ENCODE data around the gene KCNA3. TPM values are rescaled to one million over a fixed set of nuclear protein-coding genes. Genes with fewer than 3 reads are reported as not detected.
"Not testable (repeated sequence)": the region's sequence is repeated elsewhere in the genome, so short reads cannot be mapped to it uniquely, and the experiment has no call there.

The KCNA3 gene
- total and polyA plus RNA-seq, 8 donors, result 0.08 to 1.2 (median 0.57) TPM

DNA sequence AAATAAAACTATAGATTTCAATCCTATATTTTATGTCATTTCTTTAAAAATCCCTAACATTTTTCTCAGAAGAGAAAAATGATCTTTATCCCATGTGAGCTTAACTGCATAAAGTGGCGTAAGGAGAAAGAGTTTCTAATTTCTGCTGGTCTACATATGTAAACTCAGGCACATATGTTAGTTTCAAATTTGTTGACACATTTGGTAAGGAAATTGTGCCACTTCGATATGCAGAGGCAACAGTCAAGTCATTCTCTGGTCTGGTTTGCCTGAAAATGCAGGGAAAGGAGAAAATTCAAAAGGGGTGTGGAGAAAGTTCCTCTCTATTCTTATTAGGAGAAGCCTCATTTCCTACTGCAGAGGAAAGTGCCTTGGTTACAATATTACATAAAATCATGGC, 11.5 kb downstream of the KCNA3 start:
- no peak for ATAC-seq
- FAIRE-seq, result no peak
- intact Hi-C loops (cut with DNase I), result no loop called here

DNA sequence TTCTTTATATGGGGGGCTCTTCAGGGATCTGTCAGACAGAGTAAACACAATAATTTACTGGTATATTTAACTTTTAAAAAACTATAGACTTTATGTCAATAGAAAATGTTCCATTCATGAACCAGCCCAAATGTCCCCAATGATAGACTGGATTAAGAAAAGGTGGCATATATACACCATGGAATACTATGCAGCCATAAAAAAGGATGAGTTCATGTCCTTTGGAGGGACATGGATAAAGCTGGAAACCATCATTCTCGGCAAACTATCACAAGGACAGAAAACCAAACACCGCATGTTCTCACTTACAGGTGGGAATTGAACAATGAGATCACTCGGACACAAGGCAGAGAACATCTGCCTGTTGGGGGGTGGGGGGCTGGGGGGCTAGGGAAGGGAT, 15.2 kb downstream of the KCNA3 start:
- intact Hi-C loops (cut with DNase I); H3K27me3 ChIP-seq; H3K4me1 ChIP-seq; H3K4me3 ChIP-seq; H3K9me3 ChIP-seq; H3K27ac ChIP-seq; H3K36me3 ChIP-seq; ATAC-seq; DNase-seq; FAIRE-seq: not testable (repeated sequence)
- 75 to 82% methylated on average over 3 of the region's 3 CpGs for WGBS, 2 donors

More for the DNA sequence above, 11.5 kb downstream of the KCNA3 start:
- Histone ChIP-seq H3K9me3 (no peaks in the 10 kb centered on the region), H3K27ac (no peak overlapping the region), H3K36me3 (no peaks in the 10 kb centered on the region), H3K4me1 (no peaks in the 10 kb centered on the region), H3K27me3 (peaks cover 0 to 3% (median under 1%) of the 10 kb centered on the region in 4 donors), H3K4me3 (no peak overlapping the region)
- WGBS, 2 donors, result 69 to 77% methylated on average over 2 of the region's 2 CpGs
- TF ChIP-seq, protein P1, sequence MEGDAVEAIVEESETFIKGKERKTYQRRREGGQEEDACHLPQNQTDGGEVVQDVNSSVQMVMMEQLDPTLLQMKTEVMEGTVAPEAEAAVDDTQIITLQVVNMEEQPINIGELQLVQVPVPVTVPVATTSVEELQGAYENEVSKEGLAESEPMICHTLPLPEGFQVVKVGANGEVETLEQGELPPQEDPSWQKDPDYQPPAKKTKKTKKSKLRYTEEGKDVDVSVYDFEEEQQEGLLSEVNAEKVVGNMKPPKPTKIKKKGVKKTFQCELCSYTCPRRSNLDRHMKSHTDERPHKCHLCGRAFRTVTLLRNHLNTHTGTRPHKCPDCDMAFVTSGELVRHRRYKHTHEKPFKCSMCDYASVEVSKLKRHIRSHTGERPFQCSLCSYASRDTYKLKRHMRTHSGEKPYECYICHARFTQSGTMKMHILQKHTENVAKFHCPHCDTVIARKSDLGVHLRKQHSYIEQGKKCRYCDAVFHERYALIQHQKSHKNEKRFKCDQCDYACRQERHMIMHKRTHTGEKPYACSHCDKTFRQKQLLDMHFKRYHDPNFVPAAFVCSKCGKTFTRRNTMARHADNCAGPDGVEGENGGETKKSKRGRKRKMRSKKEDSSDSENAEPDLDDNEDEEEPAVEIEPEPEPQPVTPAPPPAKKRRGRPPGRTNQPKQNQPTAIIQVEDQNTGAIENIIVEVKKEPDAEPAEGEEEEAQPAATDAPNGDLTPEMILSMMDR (IDR thresholded peaks at IDR 0.05), result no peak
- no peak for DNase-seq

DNA sequence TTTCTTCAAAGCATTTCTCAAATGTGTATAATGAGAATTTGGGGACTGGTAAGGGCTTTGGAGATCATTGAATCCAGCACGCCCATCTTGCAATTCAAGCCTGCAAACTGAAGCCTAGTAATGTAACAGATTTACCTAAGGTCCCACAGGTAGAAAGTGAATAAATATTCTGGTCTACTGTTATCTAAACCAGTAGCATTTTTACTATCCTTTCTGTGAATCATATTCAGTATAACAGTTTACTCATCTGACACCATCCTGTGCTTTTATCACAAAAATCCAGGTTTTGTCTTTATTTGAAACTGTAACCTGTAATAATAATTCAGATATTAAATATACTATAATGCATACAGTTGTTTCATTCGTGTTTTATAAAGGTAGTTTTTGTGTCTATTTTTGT, 17.4 kb downstream of the KCNA3 start:
- no peak overlapping the region for H3K4me3 ChIP-seq
- TF ChIP-seq, protein P1 (IDR thresholded peaks at IDR 0.05), result no peak
- 57 to 62% methylated on average over 2 of the region's 2 CpGs for WGBS, 2 donors
- no peaks in the 10 kb centered on the region for H3K9me3 ChIP-seq
- no peaks in the 10 kb centered on the region for H3K36me3 ChIP-seq
- H3K27ac ChIP-seq, result no peak overlapping the region
- intact Hi-C loops (cut with DNase I), result no loop called here
- FAIRE-seq, result no peak
- H3K27me3 ChIP-seq, result peaks cover 0 to 3% (median 0%) of the 10 kb centered on the region in 4 donors
- no peak for DNase-seq
- no peaks in the 10 kb centered on the region for H3K4me1 ChIP-seq
- no peak for ATAC-seq

DNA sequence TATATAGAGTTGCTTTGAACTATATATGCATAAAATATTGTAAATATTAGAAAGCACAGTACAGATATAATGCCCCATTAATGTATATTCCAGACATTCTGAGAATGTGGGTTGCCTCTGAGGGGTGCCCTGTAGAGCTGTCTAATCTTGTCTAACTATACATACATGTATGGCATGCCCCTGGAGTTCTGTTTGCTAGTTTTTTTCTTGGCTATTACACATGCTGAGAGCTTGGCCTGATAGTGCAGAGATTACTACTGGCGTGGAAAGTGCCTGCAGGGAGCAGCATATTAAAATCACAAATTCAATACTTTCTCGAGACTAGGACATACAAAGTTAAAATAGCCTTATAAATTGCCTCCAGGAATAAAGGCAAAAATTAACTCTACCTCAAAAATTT, 24.1 kb downstream of the KCNA3 start:
- intact Hi-C loops (cut with DNase I), result no loop called here
- Histone ChIP-seq H3K9me3 (no peaks in the 10 kb centered on the region), H3K4me3 (no peak overlapping the region), H3K27ac (no peak overlapping the region), H3K36me3 (no peaks in the 10 kb centered on the region), H3K27me3 (no peaks in the 10 kb centered on the region), H3K4me1 (peaks cover 0 to 10% (median 0%) of the 10 kb centered on the region in 3 donors)
- no peak for ATAC-seq
- TF ChIP-seq, protein P1 (IDR thresholded peaks at IDR 0.05), result no peak
- no peak for FAIRE-seq
- WGBS, 2 donors, result 65 to 74% methylated on average over 2 of the region's 2 CpGs
- DNase-seq, result no peak

DNA sequence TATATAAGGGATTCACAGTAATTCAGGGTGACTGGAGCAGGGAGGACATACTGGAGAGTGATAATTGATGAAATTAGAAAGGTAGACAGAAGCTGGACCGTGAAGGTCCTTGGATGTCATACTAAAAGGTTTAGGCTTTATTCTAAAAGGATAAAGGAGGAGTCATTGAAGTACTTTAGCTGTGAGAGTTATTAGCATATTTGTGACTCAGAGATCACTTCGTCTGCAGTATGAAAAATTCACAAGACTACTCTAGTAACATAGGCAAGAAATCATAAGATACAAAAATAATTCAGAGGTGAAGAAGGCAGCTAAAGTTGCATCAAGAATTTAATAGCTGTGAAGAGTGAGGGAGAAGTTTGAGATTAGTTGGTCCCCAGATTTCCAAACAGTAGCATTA, 26.3 kb downstream of the KCNA3 start:
- Histone ChIP-seq H3K36me3 (no peaks in the 10 kb centered on the region), H3K27me3 (no peaks in the 10 kb centered on the region), H3K4me1 (peaks cover 0 to 10% (median 0%) of the 10 kb centered on the region in 3 donors), H3K27ac (no peak overlapping the region), H3K9me3 (no peaks in the 10 kb centered on the region), H3K4me3 (no peak overlapping the region)
- WGBS, 2 donors, result 45 to 51% methylated on average over 2 of the region's 2 CpGs
- no peak for DNase-seq
- FAIRE-seq, result no peak
- intact Hi-C loops (cut with DNase I), result no loop called here
- TF ChIP-seq, protein P1 (IDR thresholded peaks at IDR 0.05), result no peak
- ATAC-seq, result no peak
